CD14-positive monocyte (primary cell): Measurements from ENCODE around the gene MATK. TPM values are rescaled to one million over a fixed set of nuclear protein-coding genes. Genes with fewer than 3 reads are reported as not detected.

ENCODE experiments used
- DNase-seq, 3 donors: peaks; one replicate each; pipeline ENCODE4 v3.0.0-alpha.2; 2011 to 2022
- H2AFZ ChIP-seq: 2 replicates; pipeline ENCODE4 v1.6.0; 2012; ENCODE audit warnings: mild to moderate bottlenecking, low read depth, low read length, inconsistent platforms; ENCODE audit not compliant: insufficient read depth, poor library complexity, severe bottlenecking
- H3K27ac ChIP-seq, 2 donors: 1 replicate in 1 of 2; 2 replicates in 1 of 2; pipeline ENCODE4 v1.5.1; 2012 to 2013; ENCODE audit warnings: low read length in 2 of 2, control low read depth in 1 of 2, inconsistent platforms in 1 of 2, low read depth in 1 of 2, mild to moderate bottlenecking in 1 of 2
- H3K27me3 ChIP-seq, 2 donors: one replicate each; pipeline versions ENCODE4 v1.6.0 to v1.6.1; 2011 to 2013; ENCODE audit warnings: low read length in 2 of 2; ENCODE audit not compliant: control insufficient read depth in 2 of 2, insufficient read depth in 2 of 2
- H3K36me3 ChIP-seq, 2 donors: replicated peaks in 1 of 2; 1 replicate in 1 of 2; 2 replicates in 1 of 2; pipeline versions ENCODE4 v1.5.1 to v1.6.1; 2012 to 2013; ENCODE audit warnings: low read length in 2 of 2, control low read depth in 1 of 2, inconsistent platforms in 1 of 2, mild to moderate bottlenecking in 1 of 2; ENCODE audit not compliant: insufficient read depth in 2 of 2, control insufficient read depth in 1 of 2
- H3K4me1 ChIP-seq, 2 donors: 1 replicate in 1 of 2; 2 replicates in 1 of 2; pipeline versions ENCODE4 v1.5.1 to v1.6.1; 2012 to 2013; ENCODE audit warnings: low read length in 2 of 2, control low read depth in 1 of 2, inconsistent platforms in 1 of 2, mild to moderate bottlenecking in 1 of 2, moderate library complexity in 1 of 2; ENCODE audit not compliant: insufficient read depth in 2 of 2, control insufficient read depth in 1 of 2
- H3K4me2 ChIP-seq: replicated peaks from 2 replicates; pipeline ENCODE3; 2012; ENCODE audit warnings: low read length, moderate library complexity, mild to moderate bottlenecking; ENCODE audit not compliant: poor library complexity, severe bottlenecking; ENCODE audit errors: extremely low read depth
- H3K4me3 ChIP-seq, 3 experiments: fragments of 200-600 bp in 1 of 3; sonication (generic) in 1 of 3; replicated peaks in 1 of 3; 1 replicate in 2 of 3; 2 replicates in 1 of 3; pipeline ENCODE4 v1.5.1; 2011 to 2013; ENCODE audit warnings: low read length in 3 of 3, mild to moderate bottlenecking in 3 of 3, control low read depth in 2 of 3, low read depth in 2 of 3, inconsistent platforms in 1 of 3, moderate library complexity in 1 of 3
- H3K79me2 ChIP-seq: 2 replicates; pipeline ENCODE4 v1.6.0; 2012; ENCODE audit warnings: mild to moderate bottlenecking, control low read depth, inconsistent platforms, low read length, moderate library complexity; ENCODE audit not compliant: insufficient read depth
- H3K9ac ChIP-seq: 2 replicates; pipeline ENCODE4 v1.6.0; 2017; ENCODE audit warnings: low read length, mild to moderate bottlenecking; ENCODE audit not compliant: insufficient read depth, poor library complexity, severe bottlenecking
- H3K9me3 ChIP-seq, 2 donors: replicated peaks in 1 of 2; 1 replicate in 1 of 2; 2 replicates in 1 of 2; pipeline versions ENCODE4 v1.5.1 to v1.6.1; 2012 to 2013; ENCODE audit warnings: low read length in 2 of 2, control low read depth in 1 of 2; ENCODE audit not compliant: control insufficient read depth in 1 of 2, insufficient read depth in 1 of 2
- H4K20me1 ChIP-seq: 2 replicates; pipeline ENCODE4 v1.6.0; 2012; ENCODE audit warnings: mild to moderate bottlenecking, low read length, control low read depth, moderate library complexity; ENCODE audit not compliant: insufficient read depth
- H3K27ac Mint-ChIP-seq, 7 donors: one replicate each; pipeline ENCODE4 v1.8.0; 2020; ENCODE audit warnings: mild to moderate bottlenecking in 7 of 7, mixed read lengths in 7 of 7, moderate library complexity in 6 of 7, inconsistent platforms in 2 of 7
- H3K27me3 Mint-ChIP-seq, 3 donors: one replicate each; pipeline ENCODE4 v1.8.0; 2021 to 2022; ENCODE audit warnings: low read depth in 3 of 3, mild to moderate bottlenecking in 3 of 3, mixed read lengths in 3 of 3, moderate library complexity in 3 of 3, inconsistent platforms in 1 of 3
- H3K36me3 Mint-ChIP-seq, 2 donors: one replicate each; pipeline ENCODE4 v1.8.0; 2020; ENCODE audit warnings: mixed read lengths in 2 of 2, inconsistent platforms in 1 of 2, mild to moderate bottlenecking in 1 of 2
- H3K4me1 Mint-ChIP-seq: one replicate; pipeline ENCODE4 v1.8.0; 2020; ENCODE audit warnings: mild to moderate bottlenecking, mixed read lengths
- H3K4me3 Mint-ChIP-seq, 2 donors: one replicate each; pipeline ENCODE4 v1.8.0; 2020; ENCODE audit warnings: mild to moderate bottlenecking in 2 of 2, mixed read lengths in 2 of 2, moderate library complexity in 1 of 2
- H3K9me3 Mint-ChIP-seq, 7 donors: one replicate each; pipeline ENCODE4 v1.8.0; 2020 to 2022; ENCODE audit warnings: mixed read lengths in 7 of 7, mild to moderate bottlenecking in 6 of 7, moderate library complexity in 6 of 7, inconsistent platforms in 2 of 7
- CTCF ChIP-seq: fragments of 200-600 bp; IDR thresholded peaks from one replicate; pipeline ENCODE4 v1.8.0; 2022; ENCODE audit warnings: antibody characterized with exemption, mild to moderate bottlenecking
- WGBS: methylation state at CpG from one replicate; pipeline ENCODE4 v1.1.5; 2013; ENCODE audit warnings: missing lambda C conversion rate; ENCODE audit not compliant: insufficient coverage; 5-methylcytosine and 5-hydroxymethylcytosine counted together
- intact Hi-C, 2 donors: fragments of 100-400 bp; cut with micrococcal nuclease; formaldehyde crosslinking; loops; one replicate each; pipeline versions ENCODE4 v1.15.0 to v1.15.1; 2023
- polyA plus RNA-seq, 3 donors: library from polyadenylated mRNA; depleted of rRNA in 1 of 3; unstranded in 2 of 3; stranded (reverse) in 1 of 3; fragments of 300-500 nt in 2 of 3; fragments of >200 nt in 1 of 3; fragmentation: Illumina TruSeq in 2 of 3; gene quantifications; 1 replicate in 2 of 3; 2 replicates in 1 of 3; pipeline ENCODE4 v1.2.3, GENCODE V29; 2012 to 2021

MATK gene
- polyA plus RNA-seq, 3 donors: 0.20 to 0.44 (median 0.35) TPM

DNA sequence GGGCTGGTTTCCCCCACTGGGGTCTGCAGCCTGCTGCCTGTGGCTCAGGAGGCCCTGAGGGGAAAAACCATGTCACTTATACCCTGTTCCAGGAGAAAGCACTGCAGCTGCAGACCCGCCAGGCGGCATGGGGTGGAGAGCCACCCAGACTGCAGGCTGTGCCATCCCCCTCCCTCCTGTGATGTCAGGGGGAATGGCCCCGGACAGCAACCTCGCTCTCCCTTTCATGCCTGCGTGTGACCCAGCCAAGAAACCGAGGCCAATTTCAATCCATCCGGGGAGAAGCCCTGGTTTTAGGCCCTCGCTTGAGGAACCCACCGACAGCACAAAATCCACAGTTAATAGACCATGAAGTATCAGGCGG, 37.2 kb upstream of the MATK start:
- peak overlapping the region in 1 of 7 donors; percentile 20 for H3K27ac Mint-ChIP-seq
- Histone ChIP-seq H3K9me3 (no peaks in the 10 kb centered on the region), H3K79me2 (no peaks in the 10 kb centered on the region), H2AFZ (no peak overlapping the region), H3K4me2 (no peak overlapping the region), H3K4me1 (peaks cover 8 to 17% of the 10 kb centered on the region in 2 donors), H3K36me3 (no peaks in the 10 kb centered on the region), H3K27me3 (no peaks in the 10 kb centered on the region), H4K20me1 (no peaks in the 10 kb centered on the region), H3K9ac (no peak overlapping the region), H3K4me3 (no peak overlapping the region), H3K27ac (no peak overlapping the region)
- H3K36me3 Mint-ChIP-seq: no peaks in the 10 kb centered on the region
- no peak for DNase-seq
- no peak for TF ChIP-seq CTCF
- peaks cover 8% of the 10 kb centered on the region for H3K4me1 Mint-ChIP-seq
- intact Hi-C loops: loop anchor here (2.0 to 5.0 kb wide), 3 partner anchors 61 to 159 kb away; partner anchors contain the start of genes APBA3 (in 1 of the 2) and MRPL54 (in 1 of the 2)
- peaks cover 4 to 19% (median 13%) of the 10 kb centered on the region in 3 donors for H3K27me3 Mint-ChIP-seq
- H3K9me3 Mint-ChIP-seq: peaks cover 0 to 3% (median 0%) of the 10 kb centered on the region in 7 donors
- WGBS: 94% methylated on average over 6 of the region's 10 CpGs
- no peak overlapping the region for H3K4me3 Mint-ChIP-seq

DNA sequence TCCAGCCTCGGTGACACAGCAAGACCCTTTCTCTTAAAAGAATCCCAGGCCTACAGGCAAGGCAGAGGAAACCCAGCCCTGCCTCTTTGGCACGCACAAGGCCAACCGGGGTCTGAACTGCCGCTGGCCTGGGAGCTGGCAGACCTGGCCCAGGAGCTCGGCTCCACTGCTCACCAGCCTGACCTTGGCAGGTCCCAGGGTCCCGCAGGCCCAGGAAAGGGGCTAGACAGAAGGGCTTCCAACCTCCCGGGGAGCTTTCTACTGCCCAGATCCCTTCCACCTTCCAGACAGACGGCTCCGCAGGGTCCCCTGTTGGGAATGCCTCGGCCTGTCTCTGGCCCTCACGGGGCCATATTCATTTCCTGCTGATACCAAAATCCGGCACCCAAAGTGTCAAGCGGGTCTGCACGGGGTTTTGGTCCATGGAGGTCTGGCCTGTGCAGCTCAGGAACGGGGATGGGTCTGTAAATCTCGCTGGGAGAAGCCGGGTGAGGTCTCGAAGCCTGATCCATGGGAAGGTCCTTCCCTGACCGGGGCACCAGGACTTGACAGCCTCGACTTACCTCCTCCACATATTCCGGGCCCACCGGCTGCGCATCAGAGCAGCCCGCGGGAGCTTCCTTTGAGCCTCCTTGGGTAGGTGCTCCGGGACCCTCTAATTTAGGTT, 36.6 kb upstream of the MATK start:
- H2AFZ ChIP-seq: no peak overlapping the region
- H3K9me3 Mint-ChIP-seq: peaks cover 0 to 3% (median 0%) of the 10 kb centered on the region in 7 donors
- intact Hi-C loops: loop anchor here (2.0 to 5.0 kb wide), 3 partner anchors 61 to 158 kb away; partner anchors contain the start of genes APBA3 (in 1 of the 2) and MRPL54 (in 1 of the 2)

More for the DNA sequence above, 36.6 kb upstream of the MATK start:
- Histone ChIP-seq H3K36me3 (no peaks in the 10 kb centered on the region), H3K4me2 (no peak overlapping the region), H3K4me3 (no peak overlapping the region), H3K9ac (no peak overlapping the region), H3K27ac (no peak overlapping the region), H3K4me1 (peaks cover 8 to 18% of the 10 kb centered on the region in 2 donors), H3K9me3 (no peaks in the 10 kb centered on the region), H3K27me3 (no peaks in the 10 kb centered on the region), H3K79me2 (no peaks in the 10 kb centered on the region), H4K20me1 (no peaks in the 10 kb centered on the region)
- H3K27ac Mint-ChIP-seq: no peak overlapping the region
- TF ChIP-seq CTCF: no peak
- peaks cover 9 to 22% (median 13%) of the 10 kb centered on the region in 3 donors for H3K27me3 Mint-ChIP-seq
- H3K4me1 Mint-ChIP-seq: peaks cover 13% of the 10 kb centered on the region
- DNase-seq: no peak
- H3K4me3 Mint-ChIP-seq: no peak overlapping the region
- 95% methylated on average over 23 of the region's 26 CpGs for WGBS
- H3K36me3 Mint-ChIP-seq: no peaks in the 10 kb centered on the region
